OCI-LY1 (cell line): Measurements from ENCODE around the gene TIGIT.

Experiments
- H2AFZ ChIP-seq: fragments of 200-600 bp; sonication (generic), shearing (Covaris generic); 2 replicates; pipeline ENCODE4 v1.6.0; 2014; ENCODE audit warnings: antibody characterized with exemption, mild to moderate bottlenecking, low read length
- H3F3A ChIP-seq: fragments of 200-600 bp; sonication (generic), shearing (Covaris generic); 2 replicates; pipeline ENCODE4 v1.6.0; 2014; ENCODE audit warnings: mild to moderate bottlenecking, antibody characterized with exemption, low read length, moderate library complexity; ENCODE audit not compliant: insufficient read depth
- H3K27ac ChIP-seq: fragments of 200-600 bp; sonication (generic); 2 replicates; pipeline ENCODE4 v1.5.1; 2014; ENCODE audit warnings: low read length, mixed run types, mild to moderate bottlenecking, low read depth; ENCODE audit not compliant: poor library complexity, severe bottlenecking
- H3K27me3 ChIP-seq: fragments of 200-600 bp; sonication (generic); 2 replicates; pipeline ENCODE4 v1.6.0; 2014; ENCODE audit warnings: antibody characterized with exemption, mild to moderate bottlenecking, low read length, moderate library complexity; ENCODE audit not compliant: insufficient read depth
- H3K36me3 ChIP-seq: fragments of 200-600 bp; sonication (generic); 2 replicates; pipeline ENCODE4 v1.6.1; 2014; ENCODE audit warnings: mild to moderate bottlenecking, antibody characterized with exemption, low read length, moderate library complexity, mixed read lengths; ENCODE audit not compliant: insufficient read depth
- H3K4me1 ChIP-seq: fragments of 200-600 bp; sonication (generic); 2 replicates; pipeline ENCODE4 v1.5.1; 2014; ENCODE audit warnings: mild to moderate bottlenecking, low read length, moderate library complexity; ENCODE audit not compliant: insufficient read depth, severe bottlenecking
- H3K4me2 ChIP-seq: fragments of 200-600 bp; sonication (generic), shearing (Covaris generic); 2 replicates; pipeline ENCODE4 v1.6.1; 2014; ENCODE audit warnings: low read length
- H3K4me3 ChIP-seq: fragments of 200-600 bp; sonication (generic); 2 replicates; pipeline ENCODE4 v1.5.1; 2014; ENCODE audit warnings: low read length, low read depth, mild to moderate bottlenecking, mixed read lengths; ENCODE audit not compliant: poor library complexity, severe bottlenecking
- H3K79me2 ChIP-seq: fragments of 200-600 bp; shearing (Covaris generic); 2 replicates; pipeline ENCODE4 v1.6.1; 2016; ENCODE audit warnings: mixed run types, low read length, mixed read lengths; ENCODE audit not compliant: insufficient read depth
- H3K9ac ChIP-seq: fragments of 200-600 bp; sonication (generic), shearing (Covaris generic); 2 replicates; pipeline ENCODE4 v1.6.1; 2014; ENCODE audit warnings: mild to moderate bottlenecking, low read length, mixed read lengths
- H3K9me2 ChIP-seq: fragments of 200-600 bp; sonication (generic), shearing (Covaris generic); 2 replicates; pipeline ENCODE4 v1.6.1; 2014; ENCODE audit warnings: low read depth, mild to moderate bottlenecking, low read length, mixed read lengths
- H3K9me3 ChIP-seq: fragments of 200-600 bp; shearing (Covaris generic); 2 replicates; pipeline ENCODE4 v1.6.1; 2014; ENCODE audit warnings: low read length, mixed read lengths
- H4K20me1 ChIP-seq: fragments of 200-600 bp; sonication (generic), shearing (Covaris generic); 2 replicates; pipeline ENCODE4 v1.6.0; 2016; ENCODE audit warnings: mild to moderate bottlenecking, low read length; ENCODE audit not compliant: insufficient read depth
- CTCF ChIP-seq: fragments of 200-600 bp; sonication (generic), shearing (Covaris generic); IDR thresholded peaks from 2 replicates; pipeline ENCODE4 v1.5.1; 2017; ENCODE audit warnings: mild to moderate bottlenecking, antibody characterized with exemption, low read length, moderate library complexity, mixed read lengths
- EZH2 ChIP-seq: fragments of 200-600 bp; sonication (generic), shearing (Covaris generic); IDR thresholded peaks from 2 replicates; pipeline ENCODE4 v1.8.0; 2017; ENCODE audit warnings: borderline replicate concordance, mixed run types, mild to moderate bottlenecking, antibody characterized with exemption, low read length, moderate library complexity, mixed read lengths

The TIGIT gene

GRCh38 chr3:114294940-114295480 is 1.2 kb downstream of the TIGIT start:
- Histone ChIP-seq H3K4me2 (no peak overlapping the region), H3K36me3 (no peaks in the 10 kb centered on the region), H3K4me3 (no peak overlapping the region), H3K27me3 (no peaks in the 10 kb centered on the region), H3K9me3 (no peaks in the 10 kb centered on the region), H2AFZ (no peak overlapping the region), H3K27ac (no peak overlapping the region), H3K9me2 (no peaks in the 10 kb centered on the region), H3F3A (no peaks in the 10 kb centered on the region), H4K20me1 (no peaks in the 10 kb centered on the region), H3K4me1 (peaks cover 20% of the 10 kb centered on the region), H3K9ac (no peak overlapping the region), H3K79me2 (no peaks in the 10 kb centered on the region)
- no peak for TF ChIP-seq EZH2
- no peak for TF ChIP-seq CTCF

GRCh38 chr3:114295946-114296345 is 2.1 kb downstream of the TIGIT start:
- no peak overlapping the region for H3K4me2 ChIP-seq
- H3K4me3 ChIP-seq = no peak overlapping the region
- H3K27me3 ChIP-seq = no peaks in the 10 kb centered on the region

GRCh38 chr3:114299421-114299820 is 5.6 kb downstream of the TIGIT start:
- no peak overlapping the region for H2AFZ ChIP-seq
- no peaks in the 10 kb centered on the region for H3K36me3 ChIP-seq
- no peaks in the 10 kb centered on the region for H4K20me1 ChIP-seq
- no peaks in the 10 kb centered on the region for H3K9me2 ChIP-seq
- H3K9me3 ChIP-seq = no peaks in the 10 kb centered on the region
- no peaks in the 10 kb centered on the region for H3F3A ChIP-seq
- peaks cover 4% of the 10 kb centered on the region for H3K4me1 ChIP-seq
- H3K79me2 ChIP-seq = no peaks in the 10 kb centered on the region
- no peak overlapping the region for H3K27ac ChIP-seq
- H3K4me2 ChIP-seq = peak overlapping the region; percentile 0; the same call in 1 of the 2 replicates
- TF ChIP-seq EZH2 (no peak), CTCF (peak; percentile 65)
- H3K27me3 ChIP-seq = no peaks in the 10 kb centered on the region
- no peak overlapping the region for H3K9ac ChIP-seq
- H3K4me3 ChIP-seq = no peak overlapping the region

More at GRCh38 chr3:114295946-114296345, 2.1 kb downstream of the TIGIT start:
- Histone ChIP-seq H3K9me2 (no peaks in the 10 kb centered on the region), H3K27ac (no peak overlapping the region), H2AFZ (no peak overlapping the region), H4K20me1 (no peaks in the 10 kb centered on the region), H3K79me2 (no peaks in the 10 kb centered on the region), H3K36me3 (no peaks in the 10 kb centered on the region), H3K9me3 (no peaks in the 10 kb centered on the region), H3K4me1 (peaks cover 14% of the 10 kb centered on the region), H3F3A (no peaks in the 10 kb centered on the region), H3K9ac (no peak overlapping the region)
- TF ChIP-seq EZH2 (no peak), CTCF (no peak)
